Stimulated activated CD4-positive, alpha-beta T cell treated with anti-CD3 and anti-CD28 coated beads, TNF-alpha, amount 100 ng/mL, for 48 hours (primary cell): Measurements from ENCODE around the gene RFT1.
A peak's percentile ranks its signal among the peaks of the same experiment; 100 is the strongest.

Experiments
- DNase-seq, 3 donors: peaks; one replicate each; pipeline ENCODE4 v3.0.0-alpha.2; 2020; ENCODE audit warnings: low read depth in 3 of 3

Gene RFT1

GRCh38 chr3:53150247-53151085 lies 20.2 kb upstream of the RFT1 start:
- no peak for DNase-seq

GRCh38 chr3:53149699-53150098 lies 19.5 kb upstream of the RFT1 start:
- no peak for DNase-seq

- DNase-seq: no peak
These were observed 18.9 kb upstream of the RFT1 start for GRCh38 chr3:53149006-53149690.

GRCh38 chr3:53147903-53148400 lies 17.7 kb upstream of the RFT1 start:
- no peak for DNase-seq

DNA sequence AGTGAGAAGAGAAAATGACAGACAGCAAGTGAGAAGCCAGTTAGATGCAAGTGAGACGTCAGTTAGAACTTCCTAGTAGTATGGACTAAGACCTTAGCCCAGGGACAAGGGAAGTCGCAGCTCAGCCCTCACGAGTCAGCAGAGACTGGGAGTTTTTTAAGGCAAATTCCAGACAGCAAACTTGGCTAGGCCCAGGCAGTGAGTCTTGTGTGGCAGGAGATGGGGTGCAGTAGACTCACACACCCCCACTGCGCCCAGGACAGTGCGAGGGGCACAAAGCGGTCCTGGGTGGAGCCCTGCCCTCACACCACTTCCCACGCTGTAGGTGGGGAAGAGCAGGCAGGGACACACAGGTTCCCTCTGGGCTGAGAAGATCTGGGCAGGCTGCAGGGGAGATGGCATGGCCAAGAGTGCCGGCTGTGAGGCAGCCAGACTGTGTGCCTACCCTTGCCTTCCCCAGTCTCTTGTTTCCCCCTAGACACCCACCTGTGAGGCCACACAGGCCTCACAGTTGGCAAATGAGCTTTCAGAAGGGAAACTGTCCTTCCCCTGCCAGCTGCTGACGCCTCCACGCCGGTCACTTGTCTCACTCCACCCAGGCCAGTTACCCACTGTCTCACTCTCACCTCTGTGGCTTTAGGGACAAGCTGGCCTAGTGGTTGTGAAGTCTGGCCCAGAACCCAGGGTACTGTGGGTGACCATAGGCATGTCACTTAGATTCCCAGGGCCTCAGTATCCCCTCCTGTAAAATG lies 17.1 kb upstream of the RFT1 start:
- DNase-seq: no peak

- DNase-seq: no peak
These were observed 16.2 kb upstream of the RFT1 start for GRCh38 chr3:53146319-53146891.

- DNase-seq: no peak
These were observed 15.5 kb upstream of the RFT1 start for GRCh38 chr3:53145713-53146080.

GRCh38 chr3:53144862-53145712 lies 14.9 kb upstream of the RFT1 start:
- DNase-seq: no peak

DNA sequence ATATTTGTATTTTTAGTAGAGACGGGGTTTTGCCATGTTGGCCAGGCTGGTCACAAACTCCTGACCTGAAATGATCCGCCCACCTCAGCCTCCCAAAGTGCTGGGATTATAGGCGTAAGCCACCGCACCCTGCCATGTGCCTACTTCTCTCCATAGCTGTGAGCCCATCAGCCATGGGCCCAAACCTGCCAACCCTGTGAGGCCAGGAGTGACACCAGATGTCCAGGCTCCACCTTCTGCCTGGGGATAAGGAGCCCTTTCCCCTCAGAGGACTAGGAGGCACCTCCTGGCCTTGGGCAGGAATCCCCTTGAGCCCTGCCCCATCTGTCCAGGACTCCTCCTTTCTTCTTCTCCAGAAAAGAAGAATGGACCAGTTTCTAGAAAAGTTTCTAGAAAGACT lies 14.2 kb upstream of the RFT1 start:
- no peak for DNase-seq

- DNase-seq: no peak
These were observed 12.8 kb upstream of the RFT1 start for GRCh38 chr3:53142986-53143385.

- DNase-seq: no peak
These were observed 10.9 kb upstream of the RFT1 start for GRCh38 chr3:53140847-53141845.

DNA sequence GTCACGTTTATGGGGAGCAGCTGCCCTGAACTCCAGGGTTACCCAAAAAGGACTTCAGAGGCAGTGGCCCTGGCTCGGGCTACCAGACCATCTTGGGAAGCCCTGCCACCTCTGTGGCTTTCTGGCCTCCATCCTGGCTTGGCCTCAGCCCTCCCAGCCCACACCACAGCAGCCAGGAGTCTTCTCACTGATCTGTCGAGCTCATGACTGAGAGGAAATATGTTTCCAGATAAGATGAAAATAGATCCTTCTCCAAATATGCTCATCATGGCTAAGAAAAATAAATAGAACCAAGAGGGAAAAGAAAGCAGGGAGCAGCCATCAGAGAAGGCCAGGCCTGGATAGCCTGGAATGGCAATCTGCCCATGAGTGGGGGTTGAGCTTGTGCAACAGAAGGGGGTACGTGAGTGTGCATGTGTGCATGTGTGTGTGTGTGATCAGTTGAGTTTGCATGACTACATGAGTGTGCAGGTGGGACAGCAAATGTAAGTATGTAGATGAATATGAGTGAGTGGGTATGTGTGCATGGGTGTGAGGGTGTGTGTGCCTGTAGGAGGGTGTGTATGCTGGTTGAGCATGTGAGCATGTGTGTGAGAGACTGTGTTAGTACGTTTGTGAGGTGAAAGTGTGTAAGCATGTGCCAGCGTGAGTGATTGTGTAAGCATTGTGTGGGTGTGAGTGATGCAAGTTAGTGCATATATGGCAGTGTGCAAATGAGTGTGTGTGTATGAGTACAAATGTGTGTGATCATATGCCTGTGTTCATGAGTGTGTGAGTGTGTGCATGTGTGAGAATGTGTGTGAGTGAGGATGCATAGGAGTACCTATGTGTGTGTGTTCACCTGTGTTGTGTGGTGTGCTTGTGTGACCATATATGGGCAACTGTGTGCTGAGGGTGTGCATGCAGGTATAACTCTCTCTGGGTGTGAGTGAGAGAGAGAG lies 9.9 kb upstream of the RFT1 start:
- no peak for DNase-seq

- no peak for DNase-seq
These were observed 7.7 kb upstream of the RFT1 start for GRCh38 chr3:53137835-53138446.

DNA sequence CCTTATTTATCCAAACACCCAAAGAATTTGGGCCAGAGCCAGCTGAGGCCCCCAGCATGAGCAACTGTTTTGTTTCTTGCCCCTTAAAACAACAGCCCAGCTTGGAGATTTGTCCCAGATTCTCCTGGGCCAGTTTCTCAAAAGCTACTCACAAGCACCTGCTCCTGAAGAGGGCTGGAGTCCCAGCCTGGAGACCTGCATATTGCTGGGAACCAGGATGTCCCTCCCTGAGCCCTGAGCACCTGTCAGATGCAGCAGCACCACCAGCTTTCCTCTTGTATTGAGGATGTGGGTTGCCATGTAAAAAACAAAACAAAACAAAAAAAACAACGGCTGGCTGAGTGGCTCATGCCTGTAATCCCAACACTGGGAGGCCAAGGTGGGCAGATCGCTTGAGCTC lies 7.0 kb upstream of the RFT1 start:
- DNase-seq: no peak

DNA sequence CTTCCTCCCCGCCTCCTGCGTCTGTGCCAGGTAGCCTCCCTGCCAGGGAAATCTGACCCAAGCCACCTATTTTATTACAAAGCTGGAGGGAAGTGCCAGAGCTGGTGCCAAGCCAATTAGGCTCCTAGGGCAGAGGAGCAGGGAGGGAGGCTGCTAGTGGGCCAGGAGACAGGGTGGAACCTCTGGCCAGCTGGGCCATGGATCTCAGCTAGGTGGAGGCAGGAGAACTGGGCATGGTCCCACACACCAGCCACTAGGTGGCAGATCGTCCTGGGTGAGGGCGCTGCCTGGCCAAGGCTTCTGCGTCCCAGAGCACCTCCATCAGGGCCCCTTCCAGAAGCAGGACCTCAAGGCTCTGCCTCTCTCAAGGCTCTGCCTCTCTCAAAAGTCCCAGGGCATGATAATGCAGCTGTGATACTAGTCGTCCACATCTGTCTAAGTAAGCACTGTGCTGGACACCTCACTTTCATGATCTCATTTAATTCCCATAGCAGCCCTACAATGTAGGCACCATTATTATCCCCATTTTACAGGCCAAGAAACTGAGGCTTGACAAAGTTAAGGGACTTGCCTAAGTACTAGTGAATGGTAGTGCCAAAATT lies 4.5 kb upstream of the RFT1 start:
- peak; percentile 28 to 61 (median 55) for DNase-seq

DNA sequence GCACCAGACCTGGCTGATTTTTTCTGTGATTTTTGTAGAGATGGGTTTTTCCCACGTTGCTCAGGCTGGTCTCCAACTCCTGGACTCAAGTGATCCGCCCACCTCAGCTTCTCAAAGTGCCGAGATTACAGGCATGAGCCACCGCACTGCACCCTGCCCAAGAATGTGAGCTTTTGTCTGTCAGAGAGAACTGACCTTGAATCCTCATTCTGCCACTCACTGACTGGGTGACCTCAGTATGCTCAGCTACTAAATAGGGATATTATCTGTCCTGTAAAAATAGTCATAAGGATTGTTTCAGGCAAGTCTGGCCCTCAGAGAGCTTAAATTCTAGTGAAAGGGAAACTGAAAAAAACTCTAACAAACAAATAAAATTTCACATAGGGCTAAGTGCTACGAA lies 2.1 kb upstream of the RFT1 start:
- DNase-seq: no peak

GRCh38 chr3:53131096-53131495 lies 861 bp upstream of the RFT1 start:
- no peak for DNase-seq

DNA sequence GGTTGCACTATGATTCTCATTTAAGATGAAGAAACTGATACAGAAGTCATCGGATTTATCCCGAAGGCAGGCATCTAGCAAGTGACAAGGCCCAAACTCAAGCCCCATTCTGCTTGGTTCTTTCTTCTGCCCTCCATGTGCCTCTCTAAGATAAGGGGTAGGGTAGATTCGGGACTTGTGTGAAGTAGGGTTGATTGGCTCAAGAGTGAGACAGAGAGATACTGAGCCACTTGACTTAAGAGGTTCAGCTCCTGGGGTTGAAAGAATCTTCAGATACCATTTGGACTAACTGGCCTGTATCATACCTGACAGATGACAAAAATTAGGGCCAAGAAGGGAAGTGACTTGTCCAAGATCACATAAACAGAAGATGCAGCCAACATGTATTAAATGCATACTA lies 891 bp downstream of the RFT1 start:
- DNase-seq: no peak
